ENCODE results near the gene SLC16A6.
A peak's percentile ranks its signal among the peaks of the same experiment; 100 is the strongest.
"Not testable (repeated sequence)": the region's sequence is repeated elsewhere in the genome, so short reads cannot be mapped to it uniquely, and the experiment has no call there.

SLC16A6 gene

GRCh38 chr17:68290955-68291835 lies at the start of gene SLC16A6, which contains the start of gene ARSG:
TSS of gene SLC16A6 (minus strand) at chr17:68291127. CDS start at chr17:68278320, 12,807 bp downstream.
TSS of gene ARSG (plus strand) at chr17:68291495. CDS start at chr17:68307494, 15,999 bp downstream.
- DNase-seq, result peak; percentile 40

- no peak for DNase-seq
Measured at GRCh38 chr17:68334393-68334792, 43.5 kb upstream of the SLC16A6 start.

- not testable (repeated sequence) for DNase-seq
Measured at GRCh38 chr17:68331932-68332331, 41.0 kb upstream of the SLC16A6 start.

- no peak for DNase-seq
Measured at GRCh38 chr17:68329331-68329730, 38.4 kb upstream of the SLC16A6 start.

GRCh38 chr17:68328676-68329075 lies 37.7 kb upstream of the SLC16A6 start:
- DNase-seq, result no peak

- no peak for DNase-seq
Measured at GRCh38 chr17:68327823-68328557, 37.1 kb upstream of the SLC16A6 start.

GRCh38 chr17:68326681-68327080 lies 35.8 kb upstream of the SLC16A6 start:
- no peak for DNase-seq

GRCh38 chr17:68325961-68326360 lies 35.0 kb upstream of the SLC16A6 start:
- DNase-seq, result no peak

- DNase-seq, result no peak
Measured at GRCh38 chr17:68324654-68325336, 33.9 kb upstream of the SLC16A6 start.

GRCh38 chr17:68324114-68324513 lies 33.2 kb upstream of the SLC16A6 start:
- no peak for DNase-seq

GRCh38 chr17:68322630-68323029 lies 31.7 kb upstream of the SLC16A6 start:
- DNase-seq, result no peak

- no peak for DNase-seq
Measured at GRCh38 chr17:68321556-68321954, 30.6 kb upstream of the SLC16A6 start.

- DNase-seq, result no peak
Measured at GRCh38 chr17:68320943-68321555, 30.1 kb upstream of the SLC16A6 start.

GRCh38 chr17:68320311-68320865 lies 29.5 kb upstream of the SLC16A6 start:
- no peak for DNase-seq

GRCh38 chr17:68319410-68320162 lies 28.7 kb upstream of the SLC16A6 start:
- no peak for DNase-seq

- DNase-seq, result no peak
Measured at GRCh38 chr17:68318103-68318991, 27.4 kb upstream of the SLC16A6 start.

GRCh38 chr17:68317458-68317857 lies 26.5 kb upstream of the SLC16A6 start:
- DNase-seq, result no peak

GRCh38 chr17:68315930-68316329 lies 25.0 kb upstream of the SLC16A6 start:
- no peak for DNase-seq

GRCh38 chr17:68314916-68315535 lies 24.1 kb upstream of the SLC16A6 start:
- DNase-seq, result no peak

GRCh38 chr17:68310152-68310551 lies 19.2 kb upstream of the SLC16A6 start:
- DNase-seq, result no peak

Measured in NCI-H510A treated with DMSO at 0.1 percent for 48 hours (cell line).